ENCODE measurements around the gene YPEL4. TPM values are rescaled to one million over a fixed set of nuclear protein-coding genes. Genes with fewer than 3 reads are reported as not detected.
"Not testable (repeated sequence)": the region's sequence is repeated elsewhere in the genome, so short reads cannot be mapped to it uniquely, and the experiment has no call there.

Gene YPEL4
- polyA plus RNA-seq, 1 of the 3 experiments (the other 2 are of a cell fraction): 2.3 TPM

DNA sequence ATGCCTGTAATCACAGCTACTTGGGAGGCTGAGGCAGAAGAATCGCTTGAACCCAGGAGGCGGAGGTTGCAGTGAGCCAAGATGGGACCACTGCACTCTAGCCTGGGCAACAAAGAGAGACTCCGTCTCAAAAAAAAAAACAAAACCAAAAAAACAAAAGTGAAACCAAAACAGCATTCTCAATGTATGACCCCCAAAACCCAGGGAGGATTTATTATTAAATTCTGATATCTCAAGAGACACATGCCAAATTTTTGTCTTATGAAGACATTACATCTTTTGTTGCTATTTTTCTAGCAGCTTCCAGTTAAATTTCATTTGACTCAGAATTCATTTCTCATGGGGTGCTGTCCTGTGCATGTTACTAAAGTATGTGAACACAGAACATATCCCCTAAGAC, 3.0 kb upstream of the YPEL4 start (continued):
- TF ChIP-seq, protein P1, sequence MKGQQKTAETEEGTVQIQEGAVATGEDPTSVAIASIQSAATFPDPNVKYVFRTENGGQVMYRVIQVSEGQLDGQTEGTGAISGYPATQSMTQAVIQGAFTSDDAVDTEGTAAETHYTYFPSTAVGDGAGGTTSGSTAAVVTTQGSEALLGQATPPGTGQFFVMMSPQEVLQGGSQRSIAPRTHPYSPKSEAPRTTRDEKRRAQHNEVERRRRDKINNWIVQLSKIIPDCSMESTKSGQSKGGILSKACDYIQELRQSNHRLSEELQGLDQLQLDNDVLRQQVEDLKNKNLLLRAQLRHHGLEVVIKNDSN (IDR thresholded peaks at IDR 0.05; ENCODE audit: borderline replicate concordance, low read depth): no peak
- TF ChIP-seq RAD21 (IDR thresholded peaks at IDR 0.05; ENCODE audit: low read length) (no peak), EP300 (IDR thresholded peaks at IDR 0.05; ENCODE audit: borderline replicate concordance in 1 of 2, low read depth in 1 of 2, low read length in 1 of 2) (no peak), SMC3 (IDR thresholded peaks at IDR 0.05; ENCODE audit: low read depth, low read length) (no peak)
- TF ChIP-seq, protein P2, sequence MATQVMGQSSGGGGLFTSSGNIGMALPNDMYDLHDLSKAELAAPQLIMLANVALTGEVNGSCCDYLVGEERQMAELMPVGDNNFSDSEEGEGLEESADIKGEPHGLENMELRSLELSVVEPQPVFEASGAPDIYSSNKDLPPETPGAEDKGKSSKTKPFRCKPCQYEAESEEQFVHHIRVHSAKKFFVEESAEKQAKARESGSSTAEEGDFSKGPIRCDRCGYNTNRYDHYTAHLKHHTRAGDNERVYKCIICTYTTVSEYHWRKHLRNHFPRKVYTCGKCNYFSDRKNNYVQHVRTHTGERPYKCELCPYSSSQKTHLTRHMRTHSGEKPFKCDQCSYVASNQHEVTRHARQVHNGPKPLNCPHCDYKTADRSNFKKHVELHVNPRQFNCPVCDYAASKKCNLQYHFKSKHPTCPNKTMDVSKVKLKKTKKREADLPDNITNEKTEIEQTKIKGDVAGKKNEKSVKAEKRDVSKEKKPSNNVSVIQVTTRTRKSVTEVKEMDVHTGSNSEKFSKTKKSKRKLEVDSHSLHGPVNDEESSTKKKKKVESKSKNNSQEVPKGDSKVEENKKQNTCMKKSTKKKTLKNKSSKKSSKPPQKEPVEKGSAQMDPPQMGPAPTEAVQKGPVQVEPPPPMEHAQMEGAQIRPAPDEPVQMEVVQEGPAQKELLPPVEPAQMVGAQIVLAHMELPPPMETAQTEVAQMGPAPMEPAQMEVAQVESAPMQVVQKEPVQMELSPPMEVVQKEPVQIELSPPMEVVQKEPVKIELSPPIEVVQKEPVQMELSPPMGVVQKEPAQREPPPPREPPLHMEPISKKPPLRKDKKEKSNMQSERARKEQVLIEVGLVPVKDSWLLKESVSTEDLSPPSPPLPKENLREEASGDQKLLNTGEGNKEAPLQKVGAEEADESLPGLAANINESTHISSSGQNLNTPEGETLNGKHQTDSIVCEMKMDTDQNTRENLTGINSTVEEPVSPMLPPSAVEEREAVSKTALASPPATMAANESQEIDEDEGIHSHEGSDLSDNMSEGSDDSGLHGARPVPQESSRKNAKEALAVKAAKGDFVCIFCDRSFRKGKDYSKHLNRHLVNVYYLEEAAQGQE (IDR thresholded peaks at IDR 0.05; ENCODE audit: low read depth, low read length): no peak
- TF ChIP-seq, protein P3, sequence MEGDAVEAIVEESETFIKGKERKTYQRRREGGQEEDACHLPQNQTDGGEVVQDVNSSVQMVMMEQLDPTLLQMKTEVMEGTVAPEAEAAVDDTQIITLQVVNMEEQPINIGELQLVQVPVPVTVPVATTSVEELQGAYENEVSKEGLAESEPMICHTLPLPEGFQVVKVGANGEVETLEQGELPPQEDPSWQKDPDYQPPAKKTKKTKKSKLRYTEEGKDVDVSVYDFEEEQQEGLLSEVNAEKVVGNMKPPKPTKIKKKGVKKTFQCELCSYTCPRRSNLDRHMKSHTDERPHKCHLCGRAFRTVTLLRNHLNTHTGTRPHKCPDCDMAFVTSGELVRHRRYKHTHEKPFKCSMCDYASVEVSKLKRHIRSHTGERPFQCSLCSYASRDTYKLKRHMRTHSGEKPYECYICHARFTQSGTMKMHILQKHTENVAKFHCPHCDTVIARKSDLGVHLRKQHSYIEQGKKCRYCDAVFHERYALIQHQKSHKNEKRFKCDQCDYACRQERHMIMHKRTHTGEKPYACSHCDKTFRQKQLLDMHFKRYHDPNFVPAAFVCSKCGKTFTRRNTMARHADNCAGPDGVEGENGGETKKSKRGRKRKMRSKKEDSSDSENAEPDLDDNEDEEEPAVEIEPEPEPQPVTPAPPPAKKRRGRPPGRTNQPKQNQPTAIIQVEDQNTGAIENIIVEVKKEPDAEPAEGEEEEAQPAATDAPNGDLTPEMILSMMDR (IDR thresholded peaks at IDR 0.05): no peak

DNA sequence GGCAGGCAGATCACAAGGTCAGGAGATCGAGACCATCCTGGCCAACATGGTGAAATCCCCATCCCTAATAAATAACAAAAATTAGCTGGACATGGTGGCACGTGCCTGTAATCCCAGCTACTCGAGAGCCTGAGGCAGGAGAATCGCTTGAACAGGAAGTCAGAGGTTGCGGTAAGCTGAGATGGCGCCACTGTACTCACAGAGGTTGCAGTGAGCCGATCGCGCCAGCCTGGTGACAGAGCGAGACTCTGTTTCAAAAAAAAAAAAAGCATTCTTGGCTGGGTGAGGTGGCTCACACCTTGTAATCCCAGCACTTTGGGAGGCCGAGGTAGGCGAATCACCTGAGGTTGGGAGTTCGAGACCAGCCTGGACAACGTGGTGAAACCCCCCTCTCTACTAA, 2.5 kb upstream of the YPEL4 start:
- H3K9me2 ChIP-seq; H2AFZ ChIP-seq (ENCODE audit: low read depth); DNase-seq; H3K9me3 ChIP-seq; H3K4me2 ChIP-seq; H3K27me3 ChIP-seq (ENCODE audit: insufficient read depth); H3K4me3 ChIP-seq (ENCODE audit: low read depth in 2 of 2, low read length in 1 of 2); H3K27ac ChIP-seq (ENCODE audit: low read depth in 2 of 2, low read length in 1 of 2); H3K79me2 ChIP-seq (ENCODE audit: insufficient read depth); H3K9ac ChIP-seq; POLR2A ChIA-PET; H3K36me3 ChIP-seq (replicated peaks in 1 of 2; ENCODE audit: control insufficient read depth in 1 of 2, insufficient read depth in 2 of 2, low read length in 1 of 2): not testable (repeated sequence)
- Histone ChIP-seq H4K20me1 (ENCODE audit: insufficient read depth) (peaks cover 10% of the 10 kb centered on the region; the same call in 1 of the 2 replicates), H3F3A (replicated peaks; ENCODE audit: insufficient read depth) (peaks cover 23% of the 10 kb centered on the region), H3K4me1 (ENCODE audit: control insufficient read depth in 1 of 2, insufficient read depth in 2 of 2, low read depth in 1 of 2, low read length in 1 of 2) (peaks cover 11 to 29% of the 10 kb centered on the region in 2 experiments; a peak in 3 of 4 replicates)
- CTCF ChIA-PET: interaction anchor here (1.0 to 2.8 kb wide), 3 partner anchors 12 to 149 kb away, joined by 4 to 10 read pairs (median 9); partner anchors contain the start of gene UBE2L6
- 79% methylated on average over 14 of the region's 14 CpGs for WGBS (ENCODE audit: low lambda C conversion rate)

DNA sequence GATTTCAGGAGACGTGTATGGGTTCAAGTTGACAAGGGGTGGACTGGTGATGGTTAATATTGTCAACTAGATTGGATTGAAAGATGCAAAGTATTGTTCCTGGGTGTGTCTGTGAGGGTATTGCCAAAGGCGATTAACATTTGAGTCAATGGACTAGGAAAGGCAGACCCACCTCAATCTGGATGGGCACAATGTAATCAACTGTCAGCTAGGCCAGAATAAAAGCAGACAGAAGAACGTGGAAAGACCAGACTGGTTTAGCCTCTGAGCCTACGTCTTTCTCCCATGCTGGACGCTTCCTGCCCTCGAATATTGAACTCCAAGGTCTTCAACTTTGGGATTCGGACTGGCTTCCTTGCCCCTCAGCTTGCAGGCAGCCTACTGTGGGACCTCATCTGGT, 1.7 kb upstream of the YPEL4 start:
- Histone ChIP-seq H3K4me2 (no peak overlapping the region), H3K27me3 (ENCODE audit: insufficient read depth) (no peaks in the 10 kb centered on the region), H3K9ac (no peak overlapping the region), H2AFZ (ENCODE audit: low read depth) (no peak overlapping the region), H3K27ac (ENCODE audit: low read depth in 2 of 2, low read length in 1 of 2) (no peak overlapping the region), H3F3A (replicated peaks; ENCODE audit: insufficient read depth) (peaks cover 19% of the 10 kb centered on the region), H3K9me3 (no peaks in the 10 kb centered on the region), H3K36me3 (replicated peaks in 1 of 2; ENCODE audit: control insufficient read depth in 1 of 2, insufficient read depth in 2 of 2, low read length in 1 of 2) (peaks cover 0 to 2% of the 10 kb centered on the region in 2 experiments), H3K79me2 (ENCODE audit: insufficient read depth) (no peaks in the 10 kb centered on the region), H4K20me1 (ENCODE audit: insufficient read depth) (peaks cover 10% of the 10 kb centered on the region; the same call in 1 of the 2 replicates), H3K4me3 (ENCODE audit: low read depth in 2 of 2, low read length in 1 of 2) (no peak overlapping the region), H3K9me2 (no peaks in the 10 kb centered on the region), H3K4me1 (ENCODE audit: control insufficient read depth in 1 of 2, insufficient read depth in 2 of 2, low read depth in 1 of 2, low read length in 1 of 2) (peaks cover 11 to 35% of the 10 kb centered on the region in 2 experiments; a peak in 3 of 4 replicates)
- CTCF ChIA-PET: interaction anchor here (1.0 to 2.8 kb wide), 3 partner anchors 11 to 149 kb away, joined by 4 to 10 read pairs (median 9); partner anchors contain the start of gene UBE2L6
- 86% methylated on average over 7 of the region's 7 CpGs for WGBS (ENCODE audit: low lambda C conversion rate)
- no peak for DNase-seq
- POLR2A ChIA-PET: no interaction called here
- TF ChIP-seq YY1 (IDR thresholded peaks at IDR 0.05; ENCODE audit: low read depth) (no peak), FOXJ3 (CRISPR knock-in tag; IDR thresholded peaks at IDR 0.05) (no peak), EP300 (IDR thresholded peaks at IDR 0.05; ENCODE audit: borderline replicate concordance in 1 of 2, low read depth in 1 of 2, low read length in 1 of 2) (no peak), EZH2phosphoT487 (IDR thresholded peaks at IDR 0.05; ENCODE audit: borderline replicate concordance, low read depth) (no peak), GATA2 (CRISPR knock-in tag; IDR thresholded peaks at IDR 0.05) (no peak), CHD2 (IDR thresholded peaks at IDR 0.05; ENCODE audit: low read length, partially characterized antibody) (no peak)
- TF ChIP-seq, protein P4, sequence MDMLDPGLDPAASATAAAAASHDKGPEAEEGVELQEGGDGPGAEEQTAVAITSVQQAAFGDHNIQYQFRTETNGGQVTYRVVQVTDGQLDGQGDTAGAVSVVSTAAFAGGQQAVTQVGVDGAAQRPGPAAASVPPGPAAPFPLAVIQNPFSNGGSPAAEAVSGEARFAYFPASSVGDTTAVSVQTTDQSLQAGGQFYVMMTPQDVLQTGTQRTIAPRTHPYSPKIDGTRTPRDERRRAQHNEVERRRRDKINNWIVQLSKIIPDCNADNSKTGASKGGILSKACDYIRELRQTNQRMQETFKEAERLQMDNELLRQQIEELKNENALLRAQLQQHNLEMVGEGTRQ (IDR thresholded peaks at IDR 0.05; ENCODE audit: borderline replicate concordance, low read depth, low read length): no peak
- TF ChIP-seq, protein P5, sequence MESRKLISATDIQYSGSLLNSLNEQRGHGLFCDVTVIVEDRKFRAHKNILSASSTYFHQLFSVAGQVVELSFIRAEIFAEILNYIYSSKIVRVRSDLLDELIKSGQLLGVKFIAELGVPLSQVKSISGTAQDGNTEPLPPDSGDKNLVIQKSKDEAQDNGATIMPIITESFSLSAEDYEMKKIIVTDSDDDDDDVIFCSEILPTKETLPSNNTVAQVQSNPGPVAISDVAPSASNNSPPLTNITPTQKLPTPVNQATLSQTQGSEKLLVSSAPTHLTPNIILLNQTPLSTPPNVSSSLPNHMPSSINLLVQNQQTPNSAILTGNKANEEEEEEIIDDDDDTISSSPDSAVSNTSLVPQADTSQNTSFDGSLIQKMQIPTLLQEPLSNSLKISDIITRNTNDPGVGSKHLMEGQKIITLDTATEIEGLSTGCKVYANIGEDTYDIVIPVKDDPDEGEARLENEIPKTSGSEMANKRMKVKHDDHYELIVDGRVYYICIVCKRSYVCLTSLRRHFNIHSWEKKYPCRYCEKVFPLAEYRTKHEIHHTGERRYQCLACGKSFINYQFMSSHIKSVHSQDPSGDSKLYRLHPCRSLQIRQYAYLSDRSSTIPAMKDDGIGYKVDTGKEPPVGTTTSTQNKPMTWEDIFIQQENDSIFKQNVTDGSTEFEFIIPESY (IDR thresholded peaks at IDR 0.05; ENCODE audit: borderline replicate concordance, low read depth): no peak
- TF ChIP-seq, protein P1 (IDR thresholded peaks at IDR 0.05; ENCODE audit: borderline replicate concordance, low read depth): no peak
